ENCODE results near the gene PLIN5. TPM values are rescaled to one million over a fixed set of nuclear protein-coding genes. Genes with fewer than 3 reads are reported as not detected.

PLIN5 gene
- total RNA-seq, 1 experiment from 2014 or later: 8.1 TPM

GRCh38 chr19:4517451-4518057, 17.5 kb downstream of the PLIN5 start:
- Histone ChIP-seq H3K36me3 (ENCODE audit: control insufficient read depth in 1 of 2, insufficient read depth in 2 of 2, low read length in 2 of 2) (no peaks in the 10 kb centered on the region), H3K9ac (ENCODE audit: low read length) (no peak overlapping the region), H3K4me2 (ENCODE audit: low read length) (no peak overlapping the region), H2AFZ (ENCODE audit: low read depth, low read length, poor library complexity, severe bottlenecking) (no peak overlapping the region), H3K4me1 (ENCODE audit: control insufficient read depth in 1 of 2, insufficient read depth in 2 of 2, low read length in 2 of 2) (peaks cover 0 to 7% of the 10 kb centered on the region in 2 experiments; a peak in 1 of 4 replicates), H3K4me3 (replicated peaks in 1 of 2; ENCODE audit: low read depth in 1 of 2, low read length in 2 of 2) (no peak overlapping the region), H4K20me1 (ENCODE audit: insufficient read depth) (no peaks in the 10 kb centered on the region), H3K79me2 (ENCODE audit: insufficient read depth, low read length) (no peaks in the 10 kb centered on the region), H3K9me2 (ENCODE audit: insufficient read depth) (no peaks in the 10 kb centered on the region), H3K9me3 (ENCODE audit: control insufficient read depth in 1 of 2, insufficient read depth in 1 of 2, low read depth in 1 of 2, low read length in 2 of 2) (no peaks in the 10 kb centered on the region), H3K27ac (ENCODE audit: low read depth, low read length) (no peak overlapping the region), H3K27me3 (ENCODE audit: insufficient read depth, low read length) (no peaks in the 10 kb centered on the region)
- ChIA-PET POLR2A (no interaction called here), CTCF (no interaction called here), RAD21 (ENCODE audit: low non-redundant PET in 1 of 2, low total read pairs in 2 of 2, uncharacterized antibody in 2 of 2, unreplicated experiment in 2 of 2) (no interaction called here)
- no peak for TF ChIP-seq EGR1 (IDR thresholded peaks at IDR 0.05; ENCODE audit: low read depth)
- TF ChIP-seq ZNF274 (IDR thresholded peaks at IDR 0.05; ENCODE audit: low read depth, low read length): no peak
- BruUV-seq (replicated peaks): no TSS peak
- DNase-seq (ENCODE audit: low read depth, low spot score) (no peak), ATAC-seq (no peak)
- intact Hi-C loops (cut with micrococcal nuclease): no loop called here

- no peaks in the 10 kb centered on the region for H4K20me1 ChIP-seq (ENCODE audit: insufficient read depth)
- POLR2A ChIA-PET: no interaction called here
- H3K4me3 ChIP-seq (replicated peaks in 1 of 2; ENCODE audit: low read depth in 1 of 2, low read length in 2 of 2): no peak overlapping the region
- no peak overlapping the region for H3K4me2 ChIP-seq (ENCODE audit: low read length)
- RAD21 ChIA-PET (ENCODE audit: low non-redundant PET in 1 of 2, low total read pairs in 2 of 2, uncharacterized antibody in 2 of 2, unreplicated experiment in 2 of 2): no interaction called here
- H3K79me2 ChIP-seq (ENCODE audit: insufficient read depth, low read length): no peaks in the 10 kb centered on the region
- no peaks in the 10 kb centered on the region for H3K9me3 ChIP-seq (ENCODE audit: control insufficient read depth in 1 of 2, insufficient read depth in 1 of 2, low read depth in 1 of 2, low read length in 2 of 2)
- peaks cover 0 to 7% of the 10 kb centered on the region in 2 experiments; a peak in 1 of 4 replicates for H3K4me1 ChIP-seq (ENCODE audit: control insufficient read depth in 1 of 2, insufficient read depth in 2 of 2, low read length in 2 of 2)
- H2AFZ ChIP-seq (ENCODE audit: low read depth, low read length, poor library complexity, severe bottlenecking): no peak overlapping the region
- CTCF ChIA-PET: no interaction called here
- no peak overlapping the region for H3K27ac ChIP-seq (ENCODE audit: low read depth, low read length)
- DNase-seq (ENCODE audit: low read depth, low spot score) (no peak), ATAC-seq (no peak)
- H3K36me3 ChIP-seq (ENCODE audit: control insufficient read depth in 1 of 2, insufficient read depth in 2 of 2, low read length in 2 of 2): no peaks in the 10 kb centered on the region
- intact Hi-C loops (cut with micrococcal nuclease): no loop called here
- H3K9ac ChIP-seq (ENCODE audit: low read length): no peak overlapping the region
- no TSS peak for BruUV-seq (replicated peaks)
- no peaks in the 10 kb centered on the region for H3K27me3 ChIP-seq (ENCODE audit: insufficient read depth, low read length)
- no peaks in the 10 kb centered on the region for H3K9me2 ChIP-seq (ENCODE audit: insufficient read depth)
- TF ChIP-seq EZH2phosphoT487 (IDR thresholded peaks at IDR 0.05; ENCODE audit: borderline replicate concordance) (no peak), EZH2 (IDR thresholded peaks at IDR 0.05) (no peak), CBX3 (IDR thresholded peaks at IDR 0.05; ENCODE audit: low read depth) (no peak), YY1 (IDR thresholded peaks at IDR 0.05; ENCODE audit: extremely low read depth, insufficient replicate concordance, low read depth, low read length) (no peak), SP1 (IDR thresholded peaks at IDR 0.05; ENCODE audit: low read depth) (no peak), JUND (IDR thresholded peaks at IDR 0.05) (no peak), MAX (IDR thresholded peaks at IDR 0.05) (no peak), FOSL1 (IDR thresholded peaks at IDR 0.05; ENCODE audit: low read depth) (no peak), CEBPB (IDR thresholded peaks at IDR 0.05; ENCODE audit: low read depth) (no peak), ZFX (IDR thresholded peaks at IDR 0.05) (no peak), SIN3A (IDR thresholded peaks at IDR 0.05; ENCODE audit: low read depth) (no peak), POLR2A (IDR thresholded peaks at IDR 0.05; ENCODE audit: borderline replicate concordance, extremely low read depth, insufficient read depth, insufficient read length) (no peak), POLR2AphosphoS5 (IDR thresholded peaks at IDR 0.05; ENCODE audit: low read depth, low read length) (no peak)
- TF ChIP-seq, protein P1, sequence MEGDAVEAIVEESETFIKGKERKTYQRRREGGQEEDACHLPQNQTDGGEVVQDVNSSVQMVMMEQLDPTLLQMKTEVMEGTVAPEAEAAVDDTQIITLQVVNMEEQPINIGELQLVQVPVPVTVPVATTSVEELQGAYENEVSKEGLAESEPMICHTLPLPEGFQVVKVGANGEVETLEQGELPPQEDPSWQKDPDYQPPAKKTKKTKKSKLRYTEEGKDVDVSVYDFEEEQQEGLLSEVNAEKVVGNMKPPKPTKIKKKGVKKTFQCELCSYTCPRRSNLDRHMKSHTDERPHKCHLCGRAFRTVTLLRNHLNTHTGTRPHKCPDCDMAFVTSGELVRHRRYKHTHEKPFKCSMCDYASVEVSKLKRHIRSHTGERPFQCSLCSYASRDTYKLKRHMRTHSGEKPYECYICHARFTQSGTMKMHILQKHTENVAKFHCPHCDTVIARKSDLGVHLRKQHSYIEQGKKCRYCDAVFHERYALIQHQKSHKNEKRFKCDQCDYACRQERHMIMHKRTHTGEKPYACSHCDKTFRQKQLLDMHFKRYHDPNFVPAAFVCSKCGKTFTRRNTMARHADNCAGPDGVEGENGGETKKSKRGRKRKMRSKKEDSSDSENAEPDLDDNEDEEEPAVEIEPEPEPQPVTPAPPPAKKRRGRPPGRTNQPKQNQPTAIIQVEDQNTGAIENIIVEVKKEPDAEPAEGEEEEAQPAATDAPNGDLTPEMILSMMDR (IDR thresholded peaks at IDR 0.05 in 2 of 3, conservative IDR thresholded peaks at IDR 0.05 in 1 of 3; ENCODE audit: borderline replicate concordance in 1 of 3, insufficient read depth in 1 of 3, low read depth in 2 of 3, low read length in 2 of 3): no peak
- TF ChIP-seq, protein P2, sequence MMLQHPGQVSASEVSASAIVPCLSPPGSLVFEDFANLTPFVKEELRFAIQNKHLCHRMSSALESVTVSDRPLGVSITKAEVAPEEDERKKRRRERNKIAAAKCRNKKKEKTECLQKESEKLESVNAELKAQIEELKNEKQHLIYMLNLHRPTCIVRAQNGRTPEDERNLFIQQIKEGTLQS (IDR thresholded peaks at IDR 0.05): no peak
- TF ChIP-seq, protein P3, sequence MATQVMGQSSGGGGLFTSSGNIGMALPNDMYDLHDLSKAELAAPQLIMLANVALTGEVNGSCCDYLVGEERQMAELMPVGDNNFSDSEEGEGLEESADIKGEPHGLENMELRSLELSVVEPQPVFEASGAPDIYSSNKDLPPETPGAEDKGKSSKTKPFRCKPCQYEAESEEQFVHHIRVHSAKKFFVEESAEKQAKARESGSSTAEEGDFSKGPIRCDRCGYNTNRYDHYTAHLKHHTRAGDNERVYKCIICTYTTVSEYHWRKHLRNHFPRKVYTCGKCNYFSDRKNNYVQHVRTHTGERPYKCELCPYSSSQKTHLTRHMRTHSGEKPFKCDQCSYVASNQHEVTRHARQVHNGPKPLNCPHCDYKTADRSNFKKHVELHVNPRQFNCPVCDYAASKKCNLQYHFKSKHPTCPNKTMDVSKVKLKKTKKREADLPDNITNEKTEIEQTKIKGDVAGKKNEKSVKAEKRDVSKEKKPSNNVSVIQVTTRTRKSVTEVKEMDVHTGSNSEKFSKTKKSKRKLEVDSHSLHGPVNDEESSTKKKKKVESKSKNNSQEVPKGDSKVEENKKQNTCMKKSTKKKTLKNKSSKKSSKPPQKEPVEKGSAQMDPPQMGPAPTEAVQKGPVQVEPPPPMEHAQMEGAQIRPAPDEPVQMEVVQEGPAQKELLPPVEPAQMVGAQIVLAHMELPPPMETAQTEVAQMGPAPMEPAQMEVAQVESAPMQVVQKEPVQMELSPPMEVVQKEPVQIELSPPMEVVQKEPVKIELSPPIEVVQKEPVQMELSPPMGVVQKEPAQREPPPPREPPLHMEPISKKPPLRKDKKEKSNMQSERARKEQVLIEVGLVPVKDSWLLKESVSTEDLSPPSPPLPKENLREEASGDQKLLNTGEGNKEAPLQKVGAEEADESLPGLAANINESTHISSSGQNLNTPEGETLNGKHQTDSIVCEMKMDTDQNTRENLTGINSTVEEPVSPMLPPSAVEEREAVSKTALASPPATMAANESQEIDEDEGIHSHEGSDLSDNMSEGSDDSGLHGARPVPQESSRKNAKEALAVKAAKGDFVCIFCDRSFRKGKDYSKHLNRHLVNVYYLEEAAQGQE (IDR thresholded peaks at IDR 0.05; ENCODE audit: low read depth): no peak
Observed at GRCh38 chr19:4516939-4517300, 18.1 kb downstream of the PLIN5 start.

Measured in HCT116 (cell line).